Thyroid gland (tissue), 4 donors: ENCODE data around the gene ZFAND4. TPM values are rescaled to one million over a fixed set of nuclear protein-coding genes. Genes with fewer than 3 reads are reported as not detected.
"Not testable (repeated sequence)": the region's sequence is repeated elsewhere in the genome, so short reads cannot be mapped to it uniquely, and the experiment has no call there.

Experiments
- DNase-seq, 2 donors: peaks; one replicate each; pipeline ENCODE4 v3.0.0-alpha.2; 2019
- H3K27ac ChIP-seq, 3 donors: fragments of 200-600 bp; sonication (generic); 1 replicate in 2 of 3; 2 replicates in 1 of 3; pipeline ENCODE4 v1.5.1; 2016 to 2019; ENCODE audit warnings: mild to moderate bottlenecking in 1 of 3, moderate library complexity in 1 of 3
- H3K27me3 ChIP-seq: fragments of 200-600 bp; sonication (generic); one replicate; pipeline ENCODE4 v1.5.1; 2019
- H3K36me3 ChIP-seq, 2 donors: fragments of 200-600 bp; sonication (generic); one replicate each; pipeline ENCODE4 v1.5.1; 2016 to 2019
- H3K4me1 ChIP-seq, 2 donors: fragments of 200-600 bp; sonication (generic); one replicate each; pipeline ENCODE4 v1.5.1; 2017 to 2019
- H3K4me3 ChIP-seq, 3 donors: fragments of 200-600 bp; sonication (generic); replicated peaks in 1 of 3; 1 replicate in 2 of 3; 2 replicates in 1 of 3; pipeline ENCODE4 v1.5.1; 2016; ENCODE audit warnings: mild to moderate bottlenecking in 1 of 3
- H3K9me3 ChIP-seq: fragments of 200-600 bp; sonication (generic); one replicate; pipeline ENCODE4 v1.5.1; 2017
- CTCF ChIP-seq, 6 experiments: fragments of 200-600 bp in 3 of 6; fragments of 450-650 bp in 3 of 6; sonication (generic) in 3 of 6; IDR thresholded peaks; one replicate each; pipeline ENCODE4 v1.5.1; 2016 to 2019; ENCODE audit warnings: antibody characterized with exemption in 6 of 6, mild to moderate bottlenecking in 2 of 6, inconsistent platforms in 1 of 6, moderate library complexity in 1 of 6
- POLR2A ChIP-seq, 2 donors: fragments of 450-650 bp; IDR thresholded peaks; one replicate each; pipeline ENCODE4 v1.6.1; 2017; ENCODE audit warnings: antibody characterized with exemption in 2 of 2, mild to moderate bottlenecking in 2 of 2, moderate library complexity in 1 of 2
- WGBS, 2 donors: methylation state at CpG; one replicate each; pipeline ENCODE4 v1.1.5; 2017; 5-methylcytosine and 5-hydroxymethylcytosine counted together
- intact Hi-C: fragments of 100-400 bp; cut with DNase I; formaldehyde crosslinking; loops from one replicate; pipeline ENCODE4 v1.15.1; 2023
- total RNA-seq, 4 donors: library from RNA; depleted of rRNA; stranded (reverse); fragments of >200 nt; gene quantifications; one replicate each; pipeline ENCODE4 v1.2.3, GENCODE V29; 2016

Gene ZFAND4
- total RNA-seq, 4 donors from 2014 or later = 43.2 to 52.0 (median 49.9) TPM

GRCh38 chr10:45655219-45655618, 17.4 kb downstream of the ZFAND4 start:
- DNase-seq = no peak
- H3K27ac ChIP-seq = no peak overlapping the region
- no peaks in the 10 kb centered on the region for H3K9me3 ChIP-seq
- no peak for TF ChIP-seq POLR2A (IDR thresholded peaks at IDR 0.05)
- no peak for TF ChIP-seq CTCF (IDR thresholded peaks at IDR 0.05)
- intact Hi-C loops = no loop called here
- H3K4me3 ChIP-seq = no peak overlapping the region
- H3K4me1 ChIP-seq = peaks cover 3 to 5% of the 10 kb centered on the region in 2 donors
- peaks cover 0 to 4% of the 10 kb centered on the region in 2 donors for H3K36me3 ChIP-seq
- H3K27me3 ChIP-seq = no peaks in the 10 kb centered on the region

- H3K9me3 ChIP-seq, H3K4me1 ChIP-seq, H3K4me3 ChIP-seq, H3K27me3 ChIP-seq, intact Hi-C loops, H3K27ac ChIP-seq, DNase-seq, H3K36me3 ChIP-seq: not testable (repeated sequence)
- 86 to 87% methylated on average over 2 of the region's 2 CpGs for WGBS, 2 donors
These were observed 17.8 kb downstream of the ZFAND4 start for GRCh38 chr10:45654753-45655141.

DNA sequence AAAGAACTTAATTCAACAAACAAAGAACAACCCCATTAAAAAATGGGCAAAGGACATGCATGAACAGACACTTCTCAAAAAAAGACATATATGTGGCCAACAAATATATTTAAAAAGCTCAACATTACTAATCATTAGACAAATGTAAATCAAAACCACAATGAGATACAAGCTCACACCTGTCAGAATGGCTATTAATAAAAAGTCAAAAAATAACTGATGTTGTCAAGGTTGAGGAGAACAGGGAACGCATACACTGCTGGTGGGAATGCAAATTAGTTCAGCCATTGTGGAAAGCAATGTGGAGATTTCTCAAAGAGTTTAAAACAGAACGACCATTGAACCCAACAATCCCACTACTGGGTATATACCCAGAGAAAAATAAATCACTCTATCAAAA, 19.1 kb downstream of the ZFAND4 start:
- 91 to 92% methylated on average over 2 of the region's 2 CpGs for WGBS, 2 donors

DNA sequence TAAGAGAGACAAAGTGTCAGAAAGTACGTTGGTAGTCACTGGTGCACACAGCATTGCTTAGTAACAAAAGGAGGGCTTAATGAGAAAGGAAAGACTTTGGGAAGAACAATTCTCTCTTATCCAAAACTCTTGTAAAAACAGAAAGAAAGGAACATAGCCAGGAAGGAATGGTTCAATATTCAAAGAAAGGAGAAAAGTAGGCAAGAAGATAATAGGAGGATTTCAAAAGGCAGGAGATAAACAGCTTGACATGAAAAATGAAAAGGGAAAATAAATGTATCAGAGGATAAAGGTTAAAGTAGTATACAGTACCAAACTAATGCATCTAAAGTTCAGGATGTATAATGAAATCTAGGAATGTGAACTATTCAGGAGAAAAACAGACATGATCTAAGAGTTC, 20.1 kb downstream of the ZFAND4 start:
- Histone ChIP-seq H3K27ac (no peak overlapping the region), H3K27me3 (no peaks in the 10 kb centered on the region), H3K36me3 (peaks cover 4 to 14% of the 10 kb centered on the region in 2 donors), H3K4me1 (peaks cover 3 to 5% of the 10 kb centered on the region in 2 donors), H3K9me3 (no peaks in the 10 kb centered on the region), H3K4me3 (no peak overlapping the region)
- WGBS, 2 donors = 82 to 89% methylated on average over 1 of the region's 1 CpG
- no peak for DNase-seq
- intact Hi-C loops = no loop called here
- TF ChIP-seq POLR2A (IDR thresholded peaks at IDR 0.05) (no peak), CTCF (IDR thresholded peaks at IDR 0.05) (no peak)

More for the DNA sequence above, 19.1 kb downstream of the ZFAND4 start:
- DNase-seq = no peak
- intact Hi-C loops = no loop called here
- Histone ChIP-seq H3K27ac (no peak overlapping the region), H3K36me3 (peaks cover 4% of the 10 kb centered on the region in 2 donors), H3K9me3 (no peaks in the 10 kb centered on the region), H3K27me3 (no peaks in the 10 kb centered on the region), H3K4me3 (no peak overlapping the region), H3K4me1 (peaks cover 3 to 5% of the 10 kb centered on the region in 2 donors)
- TF ChIP-seq CTCF (IDR thresholded peaks at IDR 0.05) (no peak), POLR2A (IDR thresholded peaks at IDR 0.05) (no peak)

GRCh38 chr10:45649296-45649695, 23.3 kb downstream of the ZFAND4 start:
- Histone ChIP-seq H3K9me3 (no peaks in the 10 kb centered on the region), H3K4me1 (no peaks in the 10 kb centered on the region), H3K27ac (no peak overlapping the region), H3K36me3 (peaks cover 12 to 14% of the 10 kb centered on the region in 2 donors), H3K4me3 (no peak overlapping the region), H3K27me3 (no peaks in the 10 kb centered on the region)
- intact Hi-C loops = no loop called here
- no peak for TF ChIP-seq CTCF (IDR thresholded peaks at IDR 0.05)
- no peak for TF ChIP-seq POLR2A (IDR thresholded peaks at IDR 0.05)
- 65 to 92% methylated on average over 2 of the region's 2 CpGs for WGBS, 2 donors
- DNase-seq = no peak

- 92 to 95% methylated on average over 2 of the region's 2 CpGs for WGBS, 2 donors
These were observed 25.5 kb downstream of the ZFAND4 start for GRCh38 chr10:45647118-45647517.

More at GRCh38 chr10:45647118-45647517, 25.5 kb downstream of the ZFAND4 start:
- DNase-seq = no peak
- H3K4me1 ChIP-seq = no peaks in the 10 kb centered on the region
- no peak overlapping the region for H3K27ac ChIP-seq
- intact Hi-C loops = no loop called here
- no peaks in the 10 kb centered on the region for H3K27me3 ChIP-seq
- H3K4me3 ChIP-seq = no peak overlapping the region
- H3K9me3 ChIP-seq = no peaks in the 10 kb centered on the region
- peaks cover 12 to 14% of the 10 kb centered on the region in 2 donors for H3K36me3 ChIP-seq
- no peak for TF ChIP-seq POLR2A (IDR thresholded peaks at IDR 0.05)
- TF ChIP-seq CTCF (IDR thresholded peaks at IDR 0.05) = no peak
